Hair follicle dermal papilla cell (primary cell): ENCODE results near the gene CSN3. TPM values are rescaled to one million over a fixed set of nuclear protein-coding genes. Genes with fewer than 3 reads are reported as not detected.

Experiments used
- total RNA-seq: library from RNA; depleted of rRNA; stranded (reverse); fragments of >200 nt; gene quantifications from 2 replicates; pipeline ENCODE4 v1.2.3, GENCODE V29; 2012

The CSN3 gene, protein sequence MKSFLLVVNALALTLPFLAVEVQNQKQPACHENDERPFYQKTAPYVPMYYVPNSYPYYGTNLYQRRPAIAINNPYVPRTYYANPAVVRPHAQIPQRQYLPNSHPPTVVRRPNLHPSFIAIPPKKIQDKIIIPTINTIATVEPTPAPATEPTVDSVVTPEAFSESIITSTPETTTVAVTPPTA
- not detected in 2 replicates for total RNA-seq

DNA sequence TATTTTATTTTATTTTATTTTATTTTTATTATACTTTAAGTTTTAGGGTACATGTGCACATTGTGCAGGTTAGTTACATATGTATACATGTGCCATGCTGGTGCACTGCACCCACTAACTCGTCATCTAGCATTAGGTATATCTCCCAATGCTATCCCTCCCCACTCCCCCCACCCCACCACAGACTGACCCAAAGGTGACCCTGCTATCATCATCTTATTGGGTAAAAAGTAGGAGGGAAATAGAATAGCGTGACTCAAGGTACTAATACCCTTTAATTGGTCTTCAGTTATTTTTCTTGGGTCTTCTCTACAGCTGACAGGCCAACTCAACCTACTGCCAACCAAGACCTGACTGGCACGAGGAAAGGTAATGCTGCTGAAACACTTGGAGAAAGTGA is at the start of gene CSN3:
Gene CSN3, plus strand, starts transcription at position 301 of the 400 bp plus-strand sequence. CDS start 2,223 bp downstream, outside the sequence.

DNA sequence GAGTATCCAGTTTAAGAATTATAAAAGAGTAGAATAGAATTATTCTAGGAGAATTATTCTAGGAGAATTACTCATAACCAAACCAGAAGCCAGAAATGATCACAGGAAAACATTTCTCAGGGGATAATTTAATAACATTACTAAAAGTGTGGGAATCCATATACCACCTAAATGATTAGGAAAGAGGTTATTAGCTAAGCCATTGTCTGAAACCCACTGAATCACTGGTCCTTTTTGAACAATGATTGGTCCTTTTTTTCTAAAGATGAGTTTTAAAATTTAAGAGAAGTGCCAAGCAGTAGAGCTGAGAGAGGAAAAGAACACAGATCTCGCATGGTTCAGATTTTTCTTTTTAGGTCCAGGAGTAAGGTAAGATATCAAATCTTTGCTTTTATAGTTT is 47.0 kb upstream of the CSN3 start, which contains the start of gene ODAM:
Gene ODAM, plus strand, starts transcription at position 301 of the 400 bp plus-strand sequence. CDS start 819 bp downstream, outside the sequence.

DNA sequence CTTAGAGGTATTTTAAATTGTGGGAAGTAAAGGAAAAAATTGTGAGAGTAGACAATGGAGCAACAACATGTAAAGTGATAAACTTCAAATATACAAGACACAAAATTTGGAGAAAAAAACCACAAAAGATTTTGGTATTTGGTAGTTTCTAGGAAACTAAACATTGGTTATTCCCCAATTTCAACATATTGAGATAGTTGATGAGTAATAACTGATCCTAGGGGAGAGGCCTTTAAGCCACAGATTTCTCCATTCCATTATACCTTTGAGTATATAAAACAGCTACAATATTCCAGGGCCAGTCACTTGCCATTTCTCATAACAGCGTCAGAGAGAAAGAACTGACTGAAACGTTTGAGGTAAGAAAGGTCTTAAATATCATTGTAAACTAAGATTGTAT is 16.6 kb upstream of the CSN3 start, which contains the start of gene FDCSP:
Gene FDCSP, plus strand, starts transcription at position 301 of the 400 bp plus-strand sequence. CDS start 5,071 bp downstream, outside the sequence.

Other genes with a start within 250 kb of the CSN3 start
- gene STATH, start 246.6 kb upstream of the CSN3 start, total RNA-seq: not detected in 2 replicates
- not detected in 2 replicates for gene HTN3, start 214.1 kb upstream of the CSN3 start, total RNA-seq
- not detected in 2 replicates for gene HTN1, start 192.2 kb upstream of the CSN3 start, total RNA-seq
- gene PRR27, start 88.4 kb upstream of the CSN3 start, total RNA-seq: not detected in 2 replicates
- not detected in 2 replicates for gene ODAM, start 46.9 kb upstream of the CSN3 start, total RNA-seq
- not detected in 2 replicates for gene FDCSP, start 16.5 kb upstream of the CSN3 start, total RNA-seq
- gene CABS1, start 92.4 kb downstream of the CSN3 start, total RNA-seq: not detected in 2 replicates
- not detected in 2 replicates for gene SMR3A, start 118.2 kb downstream of the CSN3 start, total RNA-seq
- not detected in 2 replicates for gene SMR3B, start 140.5 kb downstream of the CSN3 start, total RNA-seq
- gene OPRPN, start 155.3 kb downstream of the CSN3 start, total RNA-seq: not detected in 2 replicates
- gene MUC7, start 229.6 kb downstream of the CSN3 start, total RNA-seq: not detected in 2 replicates